ENCODE measurements around the gene SYAP1.

The SYAP1 gene

GRCh38 chrX:16814597-16814996 lies 95.2 kb downstream of the SYAP1 start:
- no peak overlapping the region for H3K4me3 ChIP-seq (ENCODE audit: low read length)
- no peak for DNase-seq (ENCODE audit: low read depth)
- no peak for TF ChIP-seq CTCF (conservative IDR thresholded peaks at IDR 0.05; ENCODE audit: low read depth, low read length)
